Nephron progenitor cell (in vitro differentiated cells): ENCODE measurements around the gene FCHO2.

Experiments
- DNase-seq: peaks from one replicate; pipeline ENCODE4 v3.0.0; 2021
- H3K27ac Mint-ChIP-seq: 2 replicates; pipeline ENCODE4 v1.8.0; 2021; ENCODE audit warnings: mild to moderate bottlenecking, moderate library complexity, mixed read lengths
- H3K27me3 Mint-ChIP-seq: 2 replicates; pipeline ENCODE4 v1.8.0; 2021; ENCODE audit warnings: mild to moderate bottlenecking, low read depth, mixed read lengths; ENCODE audit not compliant: poor library complexity
- H3K36me3 Mint-ChIP-seq: 2 replicates; pipeline ENCODE4 v1.8.0; 2021; ENCODE audit warnings: low read depth, mixed read lengths
- H3K4me1 Mint-ChIP-seq: 2 replicates; pipeline ENCODE4 v1.8.0; 2021; ENCODE audit warnings: mixed read lengths
- H3K4me3 Mint-ChIP-seq: 2 replicates; pipeline ENCODE4 v1.8.0; 2021; ENCODE audit warnings: mild to moderate bottlenecking, moderate library complexity, mixed read lengths
- H3K9me3 Mint-ChIP-seq: 2 replicates; pipeline ENCODE4 v1.8.0; 2021; ENCODE audit warnings: mild to moderate bottlenecking, moderate library complexity, mixed read lengths
- CTCF ChIP-seq: fragments of 200-600 bp; sonication (generic); IDR thresholded peaks from 2 replicates; pipeline ENCODE4 v1.5.0; 2021; ENCODE audit warnings: antibody characterized with exemption

The FCHO2 gene

GRCh38 chr5:73117088-73117740 is 161.4 kb downstream of the FCHO2 start:
- H3K27me3 Mint-ChIP-seq = peaks cover 80% of the 10 kb centered on the region
- H3K36me3 Mint-ChIP-seq = no peaks in the 10 kb centered on the region
- no peaks in the 10 kb centered on the region for H3K9me3 Mint-ChIP-seq
- no peak for DNase-seq
- H3K4me3 Mint-ChIP-seq = no peak overlapping the region
- no peak overlapping the region for H3K27ac Mint-ChIP-seq
- TF ChIP-seq CTCF = no peak
- H3K4me1 Mint-ChIP-seq = peaks cover 55% of the 10 kb centered on the region

GRCh38 chr5:73118391-73118973 is 162.6 kb downstream of the FCHO2 start:
- Mint-ChIP-seq H3K36me3 (no peaks in the 10 kb centered on the region), H3K4me3 (no peak overlapping the region), H3K27ac (no peak overlapping the region), H3K27me3 (peaks cover 85% of the 10 kb centered on the region), H3K4me1 (peaks cover 44% of the 10 kb centered on the region), H3K9me3 (no peaks in the 10 kb centered on the region)
- no peak for DNase-seq
- TF ChIP-seq CTCF = no peak

GRCh38 chr5:73119451-73120157 is 163.8 kb downstream of the FCHO2 start:
- no peak overlapping the region for H3K27ac Mint-ChIP-seq

GRCh38 chr5:73120222-73121118 is 164.6 kb downstream of the FCHO2 start, which contains the start of gene TMEM171:
Gene TMEM171 (plus strand): TSS chr5:73120575. CDS start chr5:73123374, 2,799 bp downstream.
- no peak for TF ChIP-seq CTCF
- H3K27ac Mint-ChIP-seq = no peak within 1 kb of the TSS
- DNase-seq = peak; percentile 71
- peak within 1 kb of the TSS; percentile 83 for H3K4me3 Mint-ChIP-seq
- H3K4me1 Mint-ChIP-seq = peaks cover 35% of the 10 kb centered on the region
- peaks cover 86% of the 10 kb centered on the region for H3K27me3 Mint-ChIP-seq
- H3K9me3 Mint-ChIP-seq = no peaks in the 10 kb centered on the region
- no peaks in the 10 kb centered on the region for H3K36me3 Mint-ChIP-seq

More at GRCh38 chr5:73119451-73120157, 163.8 kb downstream of the FCHO2 start:
- DNase-seq = peak; percentile 15
- Mint-ChIP-seq H3K9me3 (no peaks in the 10 kb centered on the region), H3K36me3 (no peaks in the 10 kb centered on the region), H3K4me1 (peaks cover 44% of the 10 kb centered on the region), H3K27me3 (peaks cover 90% of the 10 kb centered on the region), H3K4me3 (peak overlapping the region; percentile 77)
- TF ChIP-seq CTCF = no peak

GRCh38 chr5:73121119-73121463 is 165.2 kb downstream of the FCHO2 start:
- peaks cover 86% of the 10 kb centered on the region for H3K27me3 Mint-ChIP-seq
- H3K27ac Mint-ChIP-seq = no peak overlapping the region

More at GRCh38 chr5:73121119-73121463, 165.2 kb downstream of the FCHO2 start:
- no peak for TF ChIP-seq CTCF
- H3K9me3 Mint-ChIP-seq = no peaks in the 10 kb centered on the region
- no peak for DNase-seq
- peaks cover 36% of the 10 kb centered on the region for H3K4me1 Mint-ChIP-seq
- peak overlapping the region; percentile 83 for H3K4me3 Mint-ChIP-seq
- no peaks in the 10 kb centered on the region for H3K36me3 Mint-ChIP-seq
